ENCODE data around the gene SGMS1.

Gene SGMS1

DNA sequence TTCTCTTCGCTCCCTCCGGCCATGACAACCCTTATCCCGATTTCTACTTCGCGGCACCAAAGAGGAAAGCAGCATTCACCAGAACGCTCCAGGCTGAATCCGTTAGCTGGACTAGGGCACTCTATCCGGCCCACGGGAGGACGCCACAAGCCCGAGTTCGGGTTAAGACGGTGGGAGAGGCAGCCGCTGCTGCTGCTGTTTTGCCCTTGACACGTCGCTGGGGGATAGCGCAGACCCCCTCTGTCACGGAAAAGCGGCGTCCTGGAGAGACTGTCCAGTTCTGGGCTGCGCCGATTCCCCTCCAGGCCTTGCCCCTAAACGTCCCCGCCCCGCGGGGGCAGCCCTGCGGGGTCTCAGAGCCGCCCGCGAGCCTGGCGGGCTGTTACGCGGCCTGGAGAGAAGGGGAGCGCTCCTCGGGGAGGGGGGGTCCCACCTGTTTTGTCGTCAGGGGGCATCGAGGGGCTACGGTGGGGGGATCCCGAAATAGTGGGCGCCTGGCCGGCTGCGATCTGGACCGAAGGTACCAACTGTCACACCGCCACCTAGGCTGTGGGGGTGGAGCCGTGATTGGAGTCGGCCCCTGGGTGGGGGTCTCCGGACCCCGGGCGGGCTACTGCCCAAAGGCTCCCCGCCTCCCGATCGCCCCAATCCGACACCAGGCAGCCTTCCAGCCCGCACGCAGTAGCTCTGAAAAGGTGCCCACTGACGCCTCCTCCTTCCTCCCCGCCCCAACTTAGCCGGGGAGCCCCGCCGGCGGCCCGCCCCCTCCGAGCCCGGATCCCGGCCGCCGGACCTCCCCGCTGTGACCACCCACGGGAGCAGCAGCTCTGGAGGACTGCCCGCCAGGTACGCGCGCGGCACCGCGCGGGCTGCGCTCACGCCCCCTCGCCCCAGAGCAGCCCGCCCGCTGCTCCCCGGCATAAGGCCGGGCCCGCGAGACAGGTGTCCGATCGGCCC is 772 bp downstream of the SGMS1 start:
- DNase-seq (ENCODE audit: low read depth) = peak; percentile 58
- TF ChIP-seq, protein P1, sequence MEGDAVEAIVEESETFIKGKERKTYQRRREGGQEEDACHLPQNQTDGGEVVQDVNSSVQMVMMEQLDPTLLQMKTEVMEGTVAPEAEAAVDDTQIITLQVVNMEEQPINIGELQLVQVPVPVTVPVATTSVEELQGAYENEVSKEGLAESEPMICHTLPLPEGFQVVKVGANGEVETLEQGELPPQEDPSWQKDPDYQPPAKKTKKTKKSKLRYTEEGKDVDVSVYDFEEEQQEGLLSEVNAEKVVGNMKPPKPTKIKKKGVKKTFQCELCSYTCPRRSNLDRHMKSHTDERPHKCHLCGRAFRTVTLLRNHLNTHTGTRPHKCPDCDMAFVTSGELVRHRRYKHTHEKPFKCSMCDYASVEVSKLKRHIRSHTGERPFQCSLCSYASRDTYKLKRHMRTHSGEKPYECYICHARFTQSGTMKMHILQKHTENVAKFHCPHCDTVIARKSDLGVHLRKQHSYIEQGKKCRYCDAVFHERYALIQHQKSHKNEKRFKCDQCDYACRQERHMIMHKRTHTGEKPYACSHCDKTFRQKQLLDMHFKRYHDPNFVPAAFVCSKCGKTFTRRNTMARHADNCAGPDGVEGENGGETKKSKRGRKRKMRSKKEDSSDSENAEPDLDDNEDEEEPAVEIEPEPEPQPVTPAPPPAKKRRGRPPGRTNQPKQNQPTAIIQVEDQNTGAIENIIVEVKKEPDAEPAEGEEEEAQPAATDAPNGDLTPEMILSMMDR (IDR thresholded peaks at IDR 0.05; ENCODE audit: insufficient read depth, low read depth, low read length, missing control alignments) = no peak
- H3K4me3 ChIP-seq (ENCODE audit: low read depth, low read length) = peak overlapping the region; percentile 98

DNA sequence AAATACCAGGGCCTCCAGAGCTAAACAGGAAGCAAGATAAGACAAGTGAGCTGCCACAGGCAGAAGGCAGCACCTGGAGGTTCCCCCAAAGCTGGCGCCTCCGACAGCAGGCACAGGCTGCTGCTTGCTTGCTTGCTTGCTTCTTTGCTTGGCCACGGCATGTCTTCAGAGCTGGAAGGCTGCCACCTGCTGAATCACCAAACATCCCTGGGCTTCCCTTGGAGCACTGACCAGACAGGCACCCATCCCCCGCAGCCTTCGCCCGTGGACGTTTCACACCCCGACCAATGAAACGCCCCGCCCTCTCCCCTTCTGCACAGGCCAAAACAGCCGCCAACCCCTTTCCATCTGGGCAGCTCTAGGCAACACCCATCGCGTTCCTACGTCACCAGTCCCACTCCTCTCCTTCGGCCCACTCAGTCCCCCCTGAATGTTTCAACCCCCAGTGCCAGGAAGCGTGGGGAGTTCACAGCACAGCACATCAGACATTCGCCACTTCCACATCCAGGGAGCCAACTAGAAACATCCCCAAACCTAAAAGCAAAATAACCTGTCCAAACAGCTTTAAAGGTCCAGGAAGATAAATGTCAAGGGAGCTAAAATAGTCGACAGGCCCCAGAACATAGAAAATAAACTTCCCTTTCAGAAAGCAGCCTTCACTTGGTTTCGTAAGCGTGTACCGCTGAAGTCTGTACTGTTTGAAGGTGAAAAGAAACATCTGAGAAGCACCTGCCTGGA is 1.6 kb downstream of the SGMS1 start:
- peak overlapping the region; percentile 98 for H3K4me3 ChIP-seq (ENCODE audit: low read depth, low read length)
- TF ChIP-seq, protein P1 (IDR thresholded peaks at IDR 0.05; ENCODE audit: insufficient read depth, low read depth, low read length, missing control alignments) = no peak
- peak; percentile 90 for DNase-seq (ENCODE audit: low read depth)

DNA sequence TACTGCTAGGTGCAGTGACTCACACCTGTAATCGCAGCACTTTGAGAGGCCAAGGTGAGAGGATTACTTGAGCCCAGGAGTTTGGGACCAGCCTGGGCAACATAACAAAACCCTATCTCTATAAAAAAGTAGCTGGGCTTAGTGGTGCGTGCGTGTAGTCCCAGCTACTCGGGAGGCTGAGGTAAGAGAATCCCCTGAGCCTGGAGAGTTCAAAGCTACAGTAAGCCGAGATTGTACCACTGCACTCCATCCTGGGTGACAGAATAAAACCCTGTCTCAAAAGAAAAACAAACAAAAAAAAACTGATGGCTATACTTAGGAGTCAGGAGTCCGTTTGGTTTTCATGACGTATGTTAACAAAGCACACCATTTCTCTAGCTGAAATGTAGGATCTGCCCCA is 2.9 kb downstream of the SGMS1 start:
- no peak for DNase-seq (ENCODE audit: low read depth)
- TF ChIP-seq, protein P1 (IDR thresholded peaks at IDR 0.05; ENCODE audit: insufficient read depth, low read depth, low read length, missing control alignments) = no peak
- H3K4me3 ChIP-seq (ENCODE audit: low read depth, low read length) = no peak overlapping the region

DNA sequence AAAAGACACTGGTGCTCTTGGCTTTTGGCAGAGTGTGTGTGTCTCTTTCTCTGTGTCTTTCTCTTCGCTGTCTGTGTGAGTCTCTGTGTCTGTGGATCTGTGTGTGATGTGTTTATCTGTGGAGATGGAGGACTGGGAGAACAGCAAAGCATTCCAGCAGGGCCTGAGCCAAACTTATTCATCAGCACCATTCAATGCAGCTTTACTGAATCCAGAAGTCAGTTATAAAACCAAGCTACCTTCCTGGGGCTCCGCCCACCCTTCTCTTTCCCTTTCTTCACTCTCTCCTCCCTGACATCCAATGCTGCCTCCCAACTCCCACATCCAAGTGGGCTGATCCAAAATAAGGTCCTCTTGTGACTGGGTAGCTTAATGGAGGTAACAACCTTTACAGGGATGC is 3.9 kb downstream of the SGMS1 start:
- DNase-seq (ENCODE audit: low read depth) = no peak
- no peak overlapping the region for H3K4me3 ChIP-seq (ENCODE audit: low read depth, low read length)
- TF ChIP-seq, protein P1 (IDR thresholded peaks at IDR 0.05; ENCODE audit: insufficient read depth, low read depth, low read length, missing control alignments) = no peak

DNA sequence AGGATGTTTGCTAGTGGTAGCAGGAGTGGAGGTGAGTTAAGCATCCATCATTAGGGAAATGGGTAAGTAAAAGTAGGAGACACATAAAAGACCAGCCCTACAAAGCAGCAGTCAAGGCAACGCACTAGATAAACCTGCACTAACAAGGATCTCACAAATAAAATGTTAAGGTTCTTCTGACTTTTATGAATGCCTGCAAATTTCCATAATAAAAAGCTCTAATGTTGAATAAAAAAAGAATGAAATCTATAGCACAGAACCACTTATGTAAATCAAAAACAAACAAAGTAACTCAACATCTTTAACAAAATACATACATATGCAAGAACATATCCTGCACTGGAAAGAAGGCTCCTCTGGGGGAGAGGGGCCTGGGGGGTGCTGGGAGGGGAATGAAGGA is 4.6 kb downstream of the SGMS1 start:
- H3K4me3 ChIP-seq (ENCODE audit: low read depth, low read length) = no peak overlapping the region
- TF ChIP-seq, protein P1 (IDR thresholded peaks at IDR 0.05; ENCODE audit: insufficient read depth, low read depth, low read length, missing control alignments) = no peak
- no peak for DNase-seq (ENCODE audit: low read depth)

DNA sequence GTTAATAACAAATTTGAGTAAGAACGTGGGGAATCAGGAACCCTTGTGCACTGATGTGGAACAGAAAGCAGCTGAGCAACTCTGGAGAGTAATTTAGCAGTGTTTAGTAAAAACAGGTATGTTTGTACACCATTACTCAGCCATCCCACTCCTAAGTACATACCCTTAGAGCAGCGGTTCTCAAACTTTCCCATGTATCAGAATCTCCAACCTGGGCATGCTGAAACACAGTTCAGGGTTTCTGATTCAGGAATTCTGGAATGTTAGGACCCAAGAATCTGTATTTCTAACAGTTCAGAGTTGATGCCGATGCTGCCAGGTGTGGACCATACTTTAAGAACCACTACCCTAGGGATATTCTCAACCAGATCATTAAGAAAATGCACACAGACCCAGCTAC is 5.1 kb downstream of the SGMS1 start:
- TF ChIP-seq, protein P1 (IDR thresholded peaks at IDR 0.05; ENCODE audit: insufficient read depth, low read depth, low read length, missing control alignments) = no peak
- DNase-seq (ENCODE audit: low read depth) = peak; percentile 34
- H3K4me3 ChIP-seq (ENCODE audit: low read depth, low read length) = no peak overlapping the region
